Neural cell (in vitro differentiated cells): ENCODE measurements around the gene MYO10. TPM values are rescaled to one million over a fixed set of nuclear protein-coding genes. Genes with fewer than 3 reads are reported as not detected.

Experiments
- H2AFZ ChIP-seq: fragments of 200-600, 300-800 bp; sonication (generic), shearing (Covaris generic); 2 replicates; pipeline ENCODE4 v1.6.0; 2014; ENCODE audit warnings: low read depth, mild to moderate bottlenecking, antibody characterized with exemption, low read length, moderate library complexity
- H3F3A ChIP-seq: fragments of 200-600 bp; shearing (Covaris generic); 2 replicates; pipeline ENCODE4 v1.6.1; 2016; ENCODE audit warnings: mild to moderate bottlenecking, moderate library complexity, mixed read lengths, antibody characterized with exemption, low read length; ENCODE audit not compliant: insufficient read depth, poor library complexity, severe bottlenecking
- H3K27ac ChIP-seq: fragments of 200-600, 300-800 bp; sonication (generic), shearing (Covaris generic); 2 replicates; pipeline ENCODE4 v1.5.1; 2014; ENCODE audit warnings: mild to moderate bottlenecking, low read length, moderate library complexity
- H3K27me3 ChIP-seq: fragments of 300-800, 200-600 bp; sonication (generic), shearing (Covaris generic); 2 replicates; pipeline ENCODE4 v1.6.0; 2014; ENCODE audit warnings: mild to moderate bottlenecking, low read depth, low read length, moderate library complexity; ENCODE audit not compliant: insufficient read depth
- H3K36me3 ChIP-seq: fragments of 300-800, 200-600 bp; sonication (generic), shearing (Covaris generic); 2 replicates; pipeline ENCODE4 v1.5.1; 2014; ENCODE audit warnings: mild to moderate bottlenecking, antibody characterized with exemption, low read length, moderate library complexity; ENCODE audit not compliant: insufficient read depth
- H3K4me2 ChIP-seq: fragments of 300-800, 200-600 bp; sonication (generic), shearing (Covaris generic); 2 replicates; pipeline ENCODE4 v1.6.0; 2014; ENCODE audit warnings: mild to moderate bottlenecking, low read length
- H3K4me3 ChIP-seq: fragments of 300-800, 200-600 bp; sonication (generic), shearing (Covaris generic); 2 replicates; pipeline ENCODE4 v1.5.1; 2014; ENCODE audit warnings: mild to moderate bottlenecking, low read length, moderate library complexity
- H3K79me2 ChIP-seq: fragments of 200-600 bp; shearing (Covaris generic); replicated peaks from 2 replicates; pipeline ENCODE4 v1.6.0; 2014; ENCODE audit warnings: mild to moderate bottlenecking, low read length, moderate library complexity; ENCODE audit not compliant: insufficient read depth
- H3K9ac ChIP-seq: fragments of 300-800, 200-600 bp; sonication (generic), shearing (Covaris generic); 2 replicates; pipeline ENCODE4 v1.6.1; 2016; ENCODE audit warnings: mild to moderate bottlenecking, low read length, mixed read lengths
- H3K9me2 ChIP-seq: fragments of 200-600 bp; shearing (Covaris generic); 2 replicates; pipeline ENCODE4 v1.6.1; 2016; ENCODE audit warnings: mild to moderate bottlenecking, low read length, mixed read lengths; ENCODE audit not compliant: insufficient read depth
- H3K9me3 ChIP-seq: fragments of 200-600, 300-800 bp; sonication (generic), shearing (Covaris generic); 2 replicates; pipeline ENCODE4 v1.6.1; 2016; ENCODE audit warnings: mild to moderate bottlenecking, mixed run types, low read length, moderate library complexity, mixed read lengths
- H4K20me1 ChIP-seq: fragments of 200-600 bp; shearing (Covaris generic); 2 replicates; pipeline ENCODE4 v1.6.1; 2016; ENCODE audit warnings: mild to moderate bottlenecking, mixed run types; ENCODE audit not compliant: insufficient read depth
- CTCF ChIP-seq: fragments of 450-650 bp; IDR thresholded peaks from 2 replicates; pipeline ENCODE4 v1.5.1; 2014; ENCODE audit warnings: antibody characterized with exemption, mild to moderate bottlenecking, moderate library complexity; ENCODE audit not compliant: poor library complexity, severe bottlenecking
- EP300 ChIP-seq: fragments of 450-650 bp; conservative IDR thresholded peaks from 2 replicates; pipeline ENCODE4 v1.6.1; 2014; ENCODE audit warnings: antibody characterized with exemption, mild to moderate bottlenecking, moderate library complexity; ENCODE audit not compliant: poor library complexity, severe bottlenecking
- EZH2 ChIP-seq: fragments of 200-600, 300-800 bp; shearing (Covaris generic), sonication (generic); IDR thresholded peaks from 2 replicates; pipeline ENCODE4 v1.6.1; 2014; ENCODE audit warnings: antibody characterized with exemption, low read length, borderline replicate concordance, mild to moderate bottlenecking; ENCODE audit not compliant: insufficient read depth, poor library complexity, severe bottlenecking
- MXI1 ChIP-seq: fragments of 450-650 bp; conservative IDR thresholded peaks from 2 replicates; pipeline ENCODE4 v1.6.1; 2014; ENCODE audit warnings: antibody characterized with exemption, mild to moderate bottlenecking; ENCODE audit not compliant: poor library complexity, severe bottlenecking
- POLR2AphosphoS5 ChIP-seq: IDR thresholded peaks from 2 replicates; pipeline ENCODE4 v1.6.1; 2012
- RAD21 ChIP-seq: fragments of 450-650 bp; conservative IDR thresholded peaks from 2 replicates; pipeline ENCODE4 v1.6.1; 2014; ENCODE audit warnings: antibody characterized with exemption, mild to moderate bottlenecking, moderate library complexity
- SMC3 ChIP-seq: fragments of 450-650 bp; conservative IDR thresholded peaks from 2 replicates; pipeline ENCODE4 v1.6.1; 2014; ENCODE audit warnings: antibody characterized with exemption, mild to moderate bottlenecking, moderate library complexity; ENCODE audit not compliant: poor library complexity
- TAF1 ChIP-seq: IDR thresholded peaks from 2 replicates; pipeline ENCODE4 v1.6.1; 2012; ENCODE audit warnings: low read depth
- polyA plus RNA-seq: library from polyadenylated mRNA; depleted of rRNA; stranded (reverse); fragments of >200 nt; gene quantifications from 2 replicates; pipeline ENCODE4 v1.2.3, GENCODE V29; 2014
- TF ChIP-seq, protein P1 (sequence below): IDR thresholded peaks from 2 replicates; pipeline ENCODE4 v1.6.1; 2012; ENCODE audit warnings: borderline replicate concordance

The MYO10 gene
- polyA plus RNA-seq, 1 donor from 2014 or later = 3.2 TPM

DNA sequence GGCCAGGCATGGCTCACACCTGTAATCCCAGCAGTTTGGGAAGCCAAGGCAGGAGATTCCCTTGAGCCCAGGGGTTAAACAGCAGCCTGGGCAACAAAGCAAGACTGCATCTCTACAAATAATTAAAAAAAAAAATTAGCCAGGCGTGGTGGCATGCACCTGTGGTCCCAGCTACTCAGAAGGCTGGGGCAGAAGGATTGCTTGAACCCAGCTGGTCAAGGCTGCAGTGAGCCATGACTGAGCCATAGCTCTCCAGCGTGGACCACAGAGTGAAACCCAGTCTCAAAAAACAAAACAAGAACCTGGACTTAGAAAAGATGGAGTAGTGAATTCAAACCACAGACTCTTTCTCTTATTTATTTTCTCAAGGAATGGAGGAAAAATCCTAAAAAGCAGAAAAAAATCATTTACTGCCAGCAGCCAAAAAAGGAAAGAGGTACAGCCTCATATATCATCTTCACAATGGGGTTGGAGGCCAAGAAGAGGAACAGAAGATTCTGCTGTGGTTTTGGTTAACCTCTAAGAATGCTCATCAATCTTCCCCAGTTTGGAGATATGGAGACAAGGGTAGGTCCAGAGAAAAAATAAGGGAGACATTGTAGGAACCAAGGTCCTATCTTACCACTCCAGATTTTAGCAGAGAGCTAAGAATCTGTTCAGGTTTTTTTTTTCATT is 40.0 kb upstream of the MYO10 start:
- TF ChIP-seq SMC3 = no peak
- TF ChIP-seq, protein P1, sequence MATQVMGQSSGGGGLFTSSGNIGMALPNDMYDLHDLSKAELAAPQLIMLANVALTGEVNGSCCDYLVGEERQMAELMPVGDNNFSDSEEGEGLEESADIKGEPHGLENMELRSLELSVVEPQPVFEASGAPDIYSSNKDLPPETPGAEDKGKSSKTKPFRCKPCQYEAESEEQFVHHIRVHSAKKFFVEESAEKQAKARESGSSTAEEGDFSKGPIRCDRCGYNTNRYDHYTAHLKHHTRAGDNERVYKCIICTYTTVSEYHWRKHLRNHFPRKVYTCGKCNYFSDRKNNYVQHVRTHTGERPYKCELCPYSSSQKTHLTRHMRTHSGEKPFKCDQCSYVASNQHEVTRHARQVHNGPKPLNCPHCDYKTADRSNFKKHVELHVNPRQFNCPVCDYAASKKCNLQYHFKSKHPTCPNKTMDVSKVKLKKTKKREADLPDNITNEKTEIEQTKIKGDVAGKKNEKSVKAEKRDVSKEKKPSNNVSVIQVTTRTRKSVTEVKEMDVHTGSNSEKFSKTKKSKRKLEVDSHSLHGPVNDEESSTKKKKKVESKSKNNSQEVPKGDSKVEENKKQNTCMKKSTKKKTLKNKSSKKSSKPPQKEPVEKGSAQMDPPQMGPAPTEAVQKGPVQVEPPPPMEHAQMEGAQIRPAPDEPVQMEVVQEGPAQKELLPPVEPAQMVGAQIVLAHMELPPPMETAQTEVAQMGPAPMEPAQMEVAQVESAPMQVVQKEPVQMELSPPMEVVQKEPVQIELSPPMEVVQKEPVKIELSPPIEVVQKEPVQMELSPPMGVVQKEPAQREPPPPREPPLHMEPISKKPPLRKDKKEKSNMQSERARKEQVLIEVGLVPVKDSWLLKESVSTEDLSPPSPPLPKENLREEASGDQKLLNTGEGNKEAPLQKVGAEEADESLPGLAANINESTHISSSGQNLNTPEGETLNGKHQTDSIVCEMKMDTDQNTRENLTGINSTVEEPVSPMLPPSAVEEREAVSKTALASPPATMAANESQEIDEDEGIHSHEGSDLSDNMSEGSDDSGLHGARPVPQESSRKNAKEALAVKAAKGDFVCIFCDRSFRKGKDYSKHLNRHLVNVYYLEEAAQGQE = no peak
- TF ChIP-seq POLR2AphosphoS5 = no peak
- TF ChIP-seq MXI1 = no peak
- no peak for TF ChIP-seq EZH2
- no peak for TF ChIP-seq CTCF
- TF ChIP-seq EP300 = no peak
- no peaks in the 10 kb centered on the region for H3K36me3 ChIP-seq
- no peaks in the 10 kb centered on the region for H4K20me1 ChIP-seq
- H3K4me3 ChIP-seq = no peak overlapping the region
- H3K9ac ChIP-seq = no peak overlapping the region
- no peaks in the 10 kb centered on the region for H3F3A ChIP-seq
- H3K4me2 ChIP-seq = no peak overlapping the region
- no peaks in the 10 kb centered on the region for H3K9me3 ChIP-seq
- H3K27ac ChIP-seq = no peak overlapping the region
- H3K79me2 ChIP-seq = no peaks in the 10 kb centered on the region
- no peaks in the 10 kb centered on the region for H3K9me2 ChIP-seq
- no peaks in the 10 kb centered on the region for H3K27me3 ChIP-seq
- H2AFZ ChIP-seq = no peak overlapping the region

GRCh38 chr5:16974981-16975380 is 38.9 kb upstream of the MYO10 start:
- Histone ChIP-seq H3K27me3 (no peaks in the 10 kb centered on the region), H3K9me2 (no peaks in the 10 kb centered on the region), H3K79me2 (no peaks in the 10 kb centered on the region), H3K9me3 (no peaks in the 10 kb centered on the region), H3K9ac (no peak overlapping the region), H3K4me3 (no peak overlapping the region), H3F3A (no peaks in the 10 kb centered on the region), H4K20me1 (no peaks in the 10 kb centered on the region), H2AFZ (no peak overlapping the region), H3K27ac (no peak overlapping the region), H3K4me2 (no peak overlapping the region), H3K36me3 (no peaks in the 10 kb centered on the region)
- no peak for TF ChIP-seq CTCF
- no peak for TF ChIP-seq EP300
- no peak for TF ChIP-seq MXI1
- TF ChIP-seq, protein P1 = no peak
- TF ChIP-seq RAD21 = no peak
- TF ChIP-seq TAF1 = no peak
- no peak for TF ChIP-seq POLR2AphosphoS5
- TF ChIP-seq EZH2 = no peak
- TF ChIP-seq SMC3 = no peak
